Suprapubic skin (tissue), 3 donors: ENCODE measurements around the gene CYP2W1.

ENCODE experiments used
- EP300 ChIP-seq: sonication (generic); formaldehyde crosslinking; IDR thresholded peaks from one replicate; pipeline ENCODE4 v1.6.1; 2017; ENCODE audit warnings: antibody characterized with exemption
- TF ChIP-seq, protein P1 (sequence below), 2 donors: fragments of 200-600 bp in 1 of 2; fragments of 450-650 bp in 1 of 2; sonication (generic) in 1 of 2; IDR thresholded peaks; one replicate each; pipeline ENCODE4 v1.5.1; 2016 to 2019; ENCODE audit warnings: antibody characterized with exemption in 2 of 2, mild to moderate bottlenecking in 1 of 2, moderate library complexity in 1 of 2

DNA sequence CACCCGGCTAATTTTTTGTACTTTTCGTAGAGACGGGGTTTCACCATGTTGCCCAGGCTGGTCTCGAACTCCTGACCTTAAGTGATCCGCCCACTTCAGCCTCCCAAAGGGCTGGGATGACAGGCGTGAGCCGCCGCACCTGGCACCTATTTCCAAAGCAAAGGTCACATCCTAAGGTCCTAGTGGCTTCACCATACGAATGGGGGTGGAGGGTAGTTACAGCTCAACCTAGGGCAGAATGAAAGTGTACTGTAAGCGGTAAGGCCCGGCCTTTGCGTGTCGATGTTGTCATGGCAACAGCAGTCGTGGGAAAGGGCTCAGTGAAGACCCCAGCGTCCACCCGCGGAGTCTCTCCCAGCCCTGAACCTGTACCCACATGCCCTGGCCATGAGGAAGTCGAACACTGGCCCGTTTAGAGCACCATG, 6.1 kb upstream of the CYP2W1 start:
- TF ChIP-seq EP300 = no peak
- TF ChIP-seq, protein P1, sequence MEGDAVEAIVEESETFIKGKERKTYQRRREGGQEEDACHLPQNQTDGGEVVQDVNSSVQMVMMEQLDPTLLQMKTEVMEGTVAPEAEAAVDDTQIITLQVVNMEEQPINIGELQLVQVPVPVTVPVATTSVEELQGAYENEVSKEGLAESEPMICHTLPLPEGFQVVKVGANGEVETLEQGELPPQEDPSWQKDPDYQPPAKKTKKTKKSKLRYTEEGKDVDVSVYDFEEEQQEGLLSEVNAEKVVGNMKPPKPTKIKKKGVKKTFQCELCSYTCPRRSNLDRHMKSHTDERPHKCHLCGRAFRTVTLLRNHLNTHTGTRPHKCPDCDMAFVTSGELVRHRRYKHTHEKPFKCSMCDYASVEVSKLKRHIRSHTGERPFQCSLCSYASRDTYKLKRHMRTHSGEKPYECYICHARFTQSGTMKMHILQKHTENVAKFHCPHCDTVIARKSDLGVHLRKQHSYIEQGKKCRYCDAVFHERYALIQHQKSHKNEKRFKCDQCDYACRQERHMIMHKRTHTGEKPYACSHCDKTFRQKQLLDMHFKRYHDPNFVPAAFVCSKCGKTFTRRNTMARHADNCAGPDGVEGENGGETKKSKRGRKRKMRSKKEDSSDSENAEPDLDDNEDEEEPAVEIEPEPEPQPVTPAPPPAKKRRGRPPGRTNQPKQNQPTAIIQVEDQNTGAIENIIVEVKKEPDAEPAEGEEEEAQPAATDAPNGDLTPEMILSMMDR (IDR thresholded peaks at IDR 0.05) = no peak
